ENCODE measurements around the gene ODF2. TPM values are rescaled to one million over a fixed set of nuclear protein-coding genes. Genes with fewer than 3 reads are reported as not detected.
"Not testable (repeated sequence)": the region's sequence is repeated elsewhere in the genome, so short reads cannot be mapped to it uniquely, and the experiment has no call there.

ODF2 gene
- total RNA-seq, 5 donors from 2014 or later (not counting 1 experiment from before 2014, with no cell fraction given), result 26.0 to 35.7 (median 33.1) TPM

DNA sequence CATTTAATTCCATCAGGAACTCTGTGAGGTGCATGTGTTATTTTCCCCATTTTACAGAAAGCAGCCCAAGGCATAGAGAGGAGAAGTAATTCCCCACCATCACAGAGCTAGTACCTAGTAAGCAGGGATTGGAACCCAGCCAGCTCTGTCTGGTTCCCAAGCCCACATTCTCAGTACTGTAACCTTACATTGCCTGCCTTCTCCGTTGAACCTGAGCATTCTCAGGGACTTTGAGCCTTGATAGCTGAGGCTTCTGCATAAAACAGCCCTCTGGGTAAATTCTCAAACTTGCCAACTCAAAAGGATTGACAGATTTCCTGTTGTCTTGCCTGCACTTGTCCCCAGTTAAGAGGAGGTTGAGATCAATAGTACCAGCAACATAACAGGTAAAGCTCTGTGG, 39.5 kb downstream of the ODF2 start:
- ChIA-PET POLR2A (no interaction called here), CTCF (interaction anchor here in 1 of 2 donors (0.6 kb wide), 1 partner anchor 55 kb away, joined by 3 read pairs; no protein-coding TSS in a partner anchor)
- peaks cover 2 to 7% (median 3%) of the 10 kb centered on the region in 3 donors for H3K4me1 Mint-ChIP-seq
- H3K36me3 Mint-ChIP-seq, result peaks cover 42% of the 10 kb centered on the region
- Histone ChIP-seq H3K36me3 (ENCODE audit: control insufficient read depth in 2 of 2, extremely low read depth in 1 of 2, insufficient read depth in 1 of 2, low read length in 1 of 2) (peaks cover 36 to 68% of the 10 kb centered on the region in 2 donors), H3K4me3 (ENCODE audit: control insufficient read depth in 1 of 2, extremely low read depth in 1 of 2, low read length in 1 of 2) (no peak overlapping the region), H3K9me3 (no peaks in the 10 kb centered on the region), H3K27me3 (replicated peaks in 1 of 2; ENCODE audit: control insufficient read depth in 2 of 2, extremely low read depth in 1 of 2, insufficient read depth in 2 of 2, low read length in 1 of 2) (no peaks in the 10 kb centered on the region), H3K4me1 (ENCODE audit: control insufficient read depth in 1 of 2, extremely low read depth in 1 of 2, insufficient read depth in 2 of 2, low read length in 2 of 2) (peaks cover 0 to 8% of the 10 kb centered on the region in 2 experiments), H3K27ac (ENCODE audit: low read length) (no peak overlapping the region)
- ATAC-seq (replicated peaks in 1 of 4), result no peak
- no peaks in the 10 kb centered on the region for H3K27me3 Mint-ChIP-seq
- no peaks in the 10 kb centered on the region for H3K9me3 Mint-ChIP-seq
- H3K27ac Mint-ChIP-seq, result peak overlapping the region; percentile 52 to 65
- 80% methylated on average over 1 of the region's 1 CpG for WGBS (ENCODE audit: insufficient coverage)
- no peak for DNase-seq
- no peak overlapping the region for H3K4me3 Mint-ChIP-seq

DNA sequence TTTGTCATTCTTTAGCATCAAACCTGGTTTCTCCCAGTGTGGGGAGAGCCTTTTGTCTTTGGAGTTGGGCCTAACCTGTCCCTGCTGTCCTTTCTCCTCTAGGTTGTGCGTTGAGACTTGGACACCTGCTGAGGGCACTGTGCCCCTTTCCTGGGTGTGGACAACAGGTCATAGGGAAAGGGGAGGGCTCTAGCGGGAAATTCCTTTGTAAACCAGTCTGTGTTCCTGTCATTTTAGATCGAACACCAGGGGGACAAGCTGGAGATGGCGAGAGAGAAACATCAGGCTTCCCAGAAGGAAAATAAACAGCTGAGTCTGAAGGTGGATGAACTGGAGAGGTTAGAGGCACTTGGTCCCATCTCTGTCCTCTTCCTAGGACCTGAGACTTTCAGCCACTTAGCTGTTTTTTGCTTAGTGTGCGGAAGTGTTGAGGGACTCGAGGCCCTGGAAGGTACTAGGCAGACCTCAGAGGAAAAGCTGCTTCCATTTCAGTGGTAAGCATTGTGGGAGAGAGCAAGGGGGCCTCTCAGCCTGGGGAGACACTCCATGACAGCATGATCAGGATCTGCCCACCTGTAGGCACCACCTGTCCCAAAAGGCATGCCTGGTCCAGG, 40.1 kb downstream of the ODF2 start:
- ChIA-PET CTCF (interaction anchor here in 1 of 2 donors (0.6 kb wide), 1 partner anchor 56 kb away, joined by 3 read pairs; no protein-coding TSS in a partner anchor), POLR2A (no interaction called here)
- Histone ChIP-seq H3K27ac (ENCODE audit: low read length) (no peak overlapping the region), H3K9me3 (no peaks in the 10 kb centered on the region), H3K36me3 (ENCODE audit: control insufficient read depth in 2 of 2, extremely low read depth in 1 of 2, insufficient read depth in 1 of 2, low read length in 1 of 2) (peaks cover 36 to 69% of the 10 kb centered on the region in 2 donors), H3K27me3 (replicated peaks in 1 of 2; ENCODE audit: control insufficient read depth in 2 of 2, extremely low read depth in 1 of 2, insufficient read depth in 2 of 2, low read length in 1 of 2) (no peaks in the 10 kb centered on the region), H3K4me3 (ENCODE audit: control insufficient read depth in 1 of 2, extremely low read depth in 1 of 2, low read length in 1 of 2) (no peak overlapping the region), H3K4me1 (ENCODE audit: control insufficient read depth in 1 of 2, extremely low read depth in 1 of 2, insufficient read depth in 2 of 2, low read length in 2 of 2) (peaks cover 0 to 8% of the 10 kb centered on the region in 2 experiments)
- peak overlapping the region in 1 of 2 donors; percentile 52 for H3K27ac Mint-ChIP-seq
- peaks cover 2 to 7% (median 3%) of the 10 kb centered on the region in 3 donors for H3K4me1 Mint-ChIP-seq
- H3K27me3 Mint-ChIP-seq, result no peaks in the 10 kb centered on the region
- H3K9me3 Mint-ChIP-seq, result no peaks in the 10 kb centered on the region
- DNase-seq (no peak), ATAC-seq (replicated peaks in 1 of 4) (no peak)
- WGBS (ENCODE audit: insufficient coverage), result 94% methylated on average over 5 of the region's 6 CpGs
- peaks cover 42% of the 10 kb centered on the region for H3K36me3 Mint-ChIP-seq
- H3K4me3 Mint-ChIP-seq, result no peak overlapping the region

DNA sequence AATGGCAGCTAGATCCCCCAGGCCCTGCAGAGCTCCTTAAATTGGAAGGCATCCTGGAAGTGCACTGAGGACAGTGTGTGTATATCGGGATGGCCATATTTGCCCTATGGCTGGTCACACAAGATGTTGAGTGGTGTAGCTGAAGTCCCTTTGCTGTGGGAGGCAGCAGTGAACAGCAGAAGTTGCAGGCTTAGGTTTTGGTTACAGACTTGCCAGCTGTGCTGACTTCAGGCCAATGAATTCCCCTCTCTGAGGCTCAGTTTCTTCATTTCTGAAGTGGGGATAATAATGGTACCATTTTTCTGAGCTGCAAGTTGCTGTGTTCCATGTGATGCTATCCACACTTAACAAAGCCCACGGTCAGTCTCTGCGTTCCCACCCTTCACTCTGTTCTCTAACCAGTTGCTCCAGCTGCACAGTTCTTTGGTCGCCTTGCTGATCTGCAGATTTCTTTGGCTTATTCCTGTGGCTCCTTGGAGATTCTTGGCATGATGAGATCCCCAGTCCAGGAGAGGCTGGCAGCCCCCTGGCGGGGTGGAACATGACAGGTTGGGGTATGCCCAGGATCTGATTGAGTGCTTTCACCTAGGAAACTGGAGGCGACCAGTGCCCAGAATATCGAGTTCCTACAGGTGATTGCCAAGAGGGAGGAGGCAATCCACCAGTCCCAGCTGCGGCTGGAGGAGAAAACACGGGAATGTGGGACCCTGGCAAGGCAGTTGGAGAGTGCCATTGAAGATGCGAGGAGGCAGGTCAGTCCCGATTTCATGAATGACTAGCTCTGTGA, 42.2 kb downstream of the ODF2 start:
- no peak overlapping the region for H3K27ac Mint-ChIP-seq
- DNase-seq (no peak), ATAC-seq (replicated peaks in 1 of 4) (no peak)
- H3K4me3 Mint-ChIP-seq, result no peak overlapping the region
- 100% methylated on average over 4 of the region's 11 CpGs for WGBS (ENCODE audit: insufficient coverage)
- ChIA-PET CTCF (no interaction called here), POLR2A (interaction anchor here in 1 of 2 donors (0.6 kb wide), 1 partner anchor 269 kb away, joined by 6 read pairs; no protein-coding TSS in a partner anchor)
- peaks cover 38 to 62% of the 10 kb centered on the region in 2 donors for H3K36me3 ChIP-seq (ENCODE audit: control insufficient read depth in 2 of 2, extremely low read depth in 1 of 2, insufficient read depth in 1 of 2, low read length in 1 of 2)
- H3K9me3 Mint-ChIP-seq, result no peaks in the 10 kb centered on the region
- H3K4me1 ChIP-seq (ENCODE audit: control insufficient read depth in 1 of 2, extremely low read depth in 1 of 2, insufficient read depth in 2 of 2, low read length in 2 of 2), result peaks cover 0 to 8% of the 10 kb centered on the region in 2 experiments
- no peak overlapping the region for H3K27ac ChIP-seq (ENCODE audit: low read length)
- no peaks in the 10 kb centered on the region for H3K27me3 ChIP-seq (replicated peaks in 1 of 2; ENCODE audit: control insufficient read depth in 2 of 2, extremely low read depth in 1 of 2, insufficient read depth in 2 of 2, low read length in 1 of 2)
- no peaks in the 10 kb centered on the region for H3K27me3 Mint-ChIP-seq
- no peaks in the 10 kb centered on the region for H3K9me3 ChIP-seq
- no peak overlapping the region for H3K4me3 ChIP-seq (ENCODE audit: control insufficient read depth in 1 of 2, extremely low read depth in 1 of 2, low read length in 1 of 2)
- H3K36me3 Mint-ChIP-seq, result peaks cover 37% of the 10 kb centered on the region
- H3K4me1 Mint-ChIP-seq, result peaks cover 2 to 7% (median 3%) of the 10 kb centered on the region in 3 donors

DNA sequence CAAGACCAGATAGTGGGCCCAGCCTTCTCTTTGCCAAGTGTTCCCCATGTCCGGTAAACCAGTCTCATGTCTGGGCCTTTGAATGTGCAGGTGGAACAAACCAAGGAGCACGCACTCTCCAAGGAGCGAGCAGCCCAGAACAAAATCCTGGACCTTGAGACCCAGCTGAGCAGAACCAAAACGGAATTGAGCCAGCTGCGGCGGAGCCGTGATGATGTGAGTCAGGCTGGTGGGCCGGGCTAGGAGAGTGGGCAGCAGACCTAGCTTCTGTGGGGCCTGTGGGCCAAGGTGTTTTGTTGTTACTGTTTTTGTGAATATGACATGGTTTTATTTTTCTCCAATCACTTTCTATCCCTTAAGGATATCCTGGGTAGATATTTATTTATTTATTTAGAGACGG, 43.1 kb downstream of the ODF2 start:
- CTCF ChIA-PET, result no interaction called here
- Histone ChIP-seq H3K27me3 (replicated peaks in 1 of 2; ENCODE audit: control insufficient read depth in 2 of 2, extremely low read depth in 1 of 2, insufficient read depth in 2 of 2, low read length in 1 of 2) (no peaks in the 10 kb centered on the region), H3K4me1 (ENCODE audit: control insufficient read depth in 1 of 2, extremely low read depth in 1 of 2, insufficient read depth in 2 of 2, low read length in 2 of 2) (peaks cover 0 to 11% of the 10 kb centered on the region in 2 experiments), H3K9me3 (no peaks in the 10 kb centered on the region), H3K4me3 (ENCODE audit: control insufficient read depth in 1 of 2, extremely low read depth in 1 of 2, low read length in 1 of 2) (no peak overlapping the region), H3K27ac (ENCODE audit: low read length) (no peak overlapping the region), H3K36me3 (ENCODE audit: control insufficient read depth in 2 of 2, extremely low read depth in 1 of 2, insufficient read depth in 1 of 2, low read length in 1 of 2) (peaks cover 32 to 55% of the 10 kb centered on the region in 2 donors)
- 94% methylated on average over 7 of the region's 9 CpGs for WGBS (ENCODE audit: insufficient coverage)
- H3K9me3 Mint-ChIP-seq, result no peaks in the 10 kb centered on the region
- H3K4me1 Mint-ChIP-seq, result peaks cover 4 to 8% (median 7%) of the 10 kb centered on the region in 3 donors
- no peak for DNase-seq
- POLR2A ChIA-PET, result interaction anchor here in 1 of 2 donors (0.6 kb wide), 1 partner anchor 270 kb away, joined by 6 read pairs; no protein-coding TSS in a partner anchor
- no peaks in the 10 kb centered on the region for H3K27me3 Mint-ChIP-seq
- H3K36me3 Mint-ChIP-seq, result peaks cover 34% of the 10 kb centered on the region
- no peak for ATAC-seq (replicated peaks in 1 of 4)
- H3K27ac Mint-ChIP-seq, result no peak overlapping the region
- H3K4me3 Mint-ChIP-seq, result no peak overlapping the region

DNA sequence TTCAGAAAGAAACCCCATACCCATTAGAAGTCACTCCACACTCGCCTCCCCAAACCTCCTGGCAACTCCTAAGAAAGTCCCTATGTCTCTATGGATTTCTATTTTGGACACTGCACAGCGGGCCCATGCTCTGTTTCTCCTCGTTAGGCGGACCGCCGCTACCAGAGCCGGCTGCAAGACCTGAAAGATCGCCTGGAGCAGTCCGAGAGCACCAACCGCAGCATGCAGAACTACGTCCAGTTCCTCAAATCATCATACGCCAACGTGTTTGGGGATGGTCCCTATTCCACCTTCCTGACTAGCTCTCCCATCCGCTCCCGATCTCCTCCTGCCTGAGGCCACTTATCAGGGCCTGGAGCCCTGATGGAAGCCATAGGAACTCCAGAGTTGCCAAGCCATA, 44.1 kb downstream of the ODF2 start:
- H3K4me1 ChIP-seq (ENCODE audit: control insufficient read depth in 1 of 2, extremely low read depth in 1 of 2, insufficient read depth in 2 of 2, low read length in 2 of 2), result peaks cover 0 to 10% of the 10 kb centered on the region in 2 experiments
- Mint-ChIP-seq H3K27ac (peak overlapping the region in 1 of 2 donors; percentile 69), H3K36me3 (peaks cover 29% of the 10 kb centered on the region), H3K4me1 (peaks cover 4 to 12% (median 9%) of the 10 kb centered on the region in 3 donors), H3K9me3 (no peaks in the 10 kb centered on the region), H3K27me3 (no peaks in the 10 kb centered on the region), H3K4me3 (no peak overlapping the region)
- WGBS (ENCODE audit: insufficient coverage), result 98% methylated on average over 7 of the region's 15 CpGs
- CTCF ChIA-PET, result no interaction called here
- H3K9me3 ChIP-seq, result no peaks in the 10 kb centered on the region
- peaks cover 26 to 46% of the 10 kb centered on the region in 2 donors for H3K36me3 ChIP-seq (ENCODE audit: control insufficient read depth in 2 of 2, extremely low read depth in 1 of 2, insufficient read depth in 1 of 2, low read length in 1 of 2)
- no peak overlapping the region for H3K27ac ChIP-seq (ENCODE audit: low read length)
- H3K4me3 ChIP-seq (ENCODE audit: control insufficient read depth in 1 of 2, extremely low read depth in 1 of 2, low read length in 1 of 2), result no peak overlapping the region
- no peak for DNase-seq
- POLR2A ChIA-PET, result no interaction called here
- H3K27me3 ChIP-seq (replicated peaks in 1 of 2; ENCODE audit: control insufficient read depth in 2 of 2, extremely low read depth in 1 of 2, insufficient read depth in 2 of 2, low read length in 1 of 2), result no peaks in the 10 kb centered on the region
- ATAC-seq (replicated peaks in 1 of 4), result no peak

DNA sequence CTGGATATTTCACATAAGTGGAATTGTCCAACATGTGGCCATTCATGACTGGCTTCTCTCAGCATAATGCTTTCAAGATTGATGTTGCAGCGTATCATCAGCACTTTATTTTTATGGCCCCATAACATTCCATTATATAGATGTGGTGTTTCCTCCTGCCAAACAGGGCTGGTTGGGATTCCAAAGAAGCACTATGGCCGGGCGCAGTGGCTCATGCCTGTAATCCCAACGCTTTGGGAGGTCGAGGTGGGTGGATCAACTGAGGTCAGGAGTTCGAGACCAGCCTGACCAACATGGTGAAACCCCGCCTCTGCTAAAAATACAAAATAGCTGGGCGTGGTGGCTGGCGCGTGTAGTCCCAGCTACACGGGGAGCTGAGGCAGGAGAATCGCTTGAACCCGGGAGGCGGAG, 47.6 kb downstream of the ODF2 start:
- Mint-ChIP-seq H3K4me3 (peak overlapping the region; percentile 73 to 99 (median 99)), H3K36me3 (peaks cover 18% of the 10 kb centered on the region), H3K4me1 (peaks cover 22 to 23% (median 23%) of the 10 kb centered on the region in 3 donors), H3K27ac (peak overlapping the region in 1 of 2 donors; percentile 66)
- ATAC-seq (replicated peaks in 1 of 4); CTCF ChIA-PET; POLR2A ChIA-PET; H3K9me3 ChIP-seq; H3K27me3 ChIP-seq (replicated peaks in 1 of 2; ENCODE audit: control insufficient read depth in 2 of 2, extremely low read depth in 1 of 2, insufficient read depth in 2 of 2, low read length in 1 of 2); H3K27ac ChIP-seq (ENCODE audit: low read length); H3K9me3 Mint-ChIP-seq; H3K27me3 Mint-ChIP-seq; H3K4me3 ChIP-seq (ENCODE audit: control insufficient read depth in 1 of 2, extremely low read depth in 1 of 2, low read length in 1 of 2); DNase-seq: not testable (repeated sequence)
- 94% methylated on average over 13 of the region's 14 CpGs for WGBS (ENCODE audit: insufficient coverage)
- peaks cover 3 to 32% of the 10 kb centered on the region in 2 donors for H3K36me3 ChIP-seq (ENCODE audit: control insufficient read depth in 2 of 2, extremely low read depth in 1 of 2, insufficient read depth in 1 of 2, low read length in 1 of 2)
- peaks cover 9 to 26% of the 10 kb centered on the region in 2 experiments for H3K4me1 ChIP-seq (ENCODE audit: control insufficient read depth in 1 of 2, extremely low read depth in 1 of 2, insufficient read depth in 2 of 2, low read length in 2 of 2)
